Measurements from ENCODE around the gene ORM2.

Gene ORM2

DNA sequence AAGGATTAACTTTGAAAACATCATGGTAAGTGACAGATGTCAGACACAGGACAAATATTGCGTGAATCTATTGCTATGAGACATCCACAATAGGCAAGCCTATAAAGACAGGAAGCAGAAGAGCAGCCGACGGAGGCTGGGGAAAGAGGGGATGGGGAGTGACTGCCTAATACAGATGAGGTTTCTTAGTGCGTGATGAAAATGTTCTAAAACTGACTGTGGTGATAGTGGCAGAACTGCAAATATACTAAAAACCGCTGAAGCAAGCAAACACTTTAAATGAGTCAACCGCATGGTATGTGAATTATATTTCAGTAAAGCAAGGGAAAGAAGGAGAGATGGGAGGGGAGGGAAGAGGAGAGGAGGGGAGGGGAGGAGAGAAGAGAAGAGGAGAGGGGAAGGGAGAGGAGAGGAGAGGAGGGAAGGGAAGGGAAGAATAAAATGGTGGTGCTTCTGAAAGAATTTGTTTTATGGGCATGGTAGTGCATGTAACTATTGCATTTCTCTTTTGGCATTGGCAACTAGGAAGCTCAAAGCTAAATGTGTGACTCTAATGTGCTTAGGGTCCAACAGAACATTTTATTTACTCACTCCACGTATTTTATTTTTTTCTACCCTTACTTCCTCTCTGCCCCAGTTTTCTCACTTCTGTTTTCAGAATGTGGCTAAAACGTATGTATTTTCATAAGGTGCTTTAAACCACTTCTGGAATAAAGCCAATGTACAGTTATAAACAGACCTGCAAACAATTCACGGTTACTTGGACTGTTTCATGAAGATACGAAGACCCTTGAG, 36.9 kb downstream of the ORM2 start:
- Histone ChIP-seq H3K36me3 (ENCODE audit: control insufficient read depth in 2 of 2, insufficient read depth in 2 of 2, low read length in 2 of 2) (peaks cover 46 to 50% of the 10 kb centered on the region in 2 donors), H3K4me3 (ENCODE audit: low read length in 2 of 2) (no peak overlapping the region), H3K4me1 (ENCODE audit: control insufficient read depth, insufficient read depth, low read length) (no peaks in the 10 kb centered on the region), H3K9ac (ENCODE audit: low read length in 2 of 2) (no peak overlapping the region), H3K27me3 (ENCODE audit: control insufficient read depth in 1 of 2, insufficient read depth in 2 of 2, low read length in 2 of 2) (no peaks in the 10 kb centered on the region), H3K27ac (ENCODE audit: low read length) (no peak overlapping the region), H3K9me3 (ENCODE audit: control insufficient read depth in 2 of 2, low read length in 2 of 2) (no peaks in the 10 kb centered on the region)

DNA sequence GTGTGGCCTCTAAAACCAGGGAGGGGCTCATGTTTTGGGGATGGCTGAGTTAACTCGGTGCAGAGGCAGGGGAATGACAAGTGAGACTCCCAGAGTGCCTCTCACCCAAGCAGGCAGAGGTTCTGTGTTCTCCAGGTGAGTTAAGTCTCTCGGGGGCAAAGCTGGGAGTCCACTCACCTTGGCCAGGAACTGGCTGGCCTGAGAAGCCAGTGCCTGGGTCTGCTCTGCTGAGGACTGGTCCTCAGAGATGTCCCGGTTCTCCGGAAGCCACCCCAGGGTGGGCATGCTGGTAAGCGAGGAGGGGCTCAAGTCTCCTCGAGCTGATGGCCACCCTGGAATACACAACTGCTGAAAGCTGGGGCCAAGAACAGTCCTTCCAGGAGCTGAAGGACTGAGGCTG, 37.7 kb downstream of the ORM2 start:
- Histone ChIP-seq H3K4me3 (ENCODE audit: low read length in 2 of 2) (no peak overlapping the region), H3K9ac (ENCODE audit: low read length in 2 of 2) (no peak overlapping the region), H3K36me3 (ENCODE audit: control insufficient read depth in 2 of 2, insufficient read depth in 2 of 2, low read length in 2 of 2) (peaks cover 40 to 42% of the 10 kb centered on the region in 2 donors), H3K27ac (ENCODE audit: low read length) (no peak overlapping the region), H3K4me1 (ENCODE audit: control insufficient read depth, insufficient read depth, low read length) (peaks cover 3% of the 10 kb centered on the region), H3K9me3 (ENCODE audit: control insufficient read depth in 2 of 2, low read length in 2 of 2) (no peaks in the 10 kb centered on the region), H3K27me3 (ENCODE audit: control insufficient read depth in 1 of 2, insufficient read depth in 2 of 2, low read length in 2 of 2) (no peaks in the 10 kb centered on the region)

DNA sequence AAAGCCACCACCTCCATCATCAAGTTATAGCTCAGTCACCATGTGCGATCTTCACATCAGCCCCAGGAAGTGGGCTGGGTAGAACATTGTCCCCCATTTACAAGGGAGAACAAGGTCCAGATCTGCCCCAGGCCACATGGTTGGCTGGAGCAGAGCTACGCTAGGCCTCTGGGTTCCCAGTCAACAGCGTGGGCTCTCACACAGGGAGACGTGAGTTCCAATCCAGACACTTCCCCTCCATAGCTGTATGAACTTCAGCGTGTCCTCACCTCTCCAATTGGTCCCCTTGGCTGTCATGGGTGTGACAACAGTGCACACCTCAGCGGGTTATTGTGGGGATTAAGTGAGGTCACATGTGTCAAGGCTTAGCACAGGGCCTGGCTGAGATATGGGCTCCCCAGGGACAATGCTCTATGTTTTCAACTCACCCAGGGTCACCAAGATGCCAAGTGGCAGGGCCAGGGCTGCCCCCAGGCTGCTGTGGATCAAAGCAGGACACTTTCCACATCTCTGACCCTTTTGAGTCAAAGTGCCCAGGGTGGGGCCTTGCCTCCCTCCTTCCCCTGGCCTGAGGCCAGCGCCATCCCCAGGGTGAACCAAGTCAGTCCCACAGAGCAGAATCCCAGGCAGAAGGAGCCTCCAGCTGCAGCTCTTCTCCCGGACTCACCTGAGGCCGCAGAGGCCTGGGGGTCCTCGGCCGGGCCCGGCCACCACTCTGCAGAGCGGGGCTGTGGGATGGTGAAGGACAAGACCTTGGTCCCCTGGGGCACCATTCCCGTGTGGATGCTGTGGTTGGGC, 38.3 kb downstream of the ORM2 start:
- Histone ChIP-seq H3K27ac (ENCODE audit: low read length) (no peak overlapping the region), H3K4me1 (ENCODE audit: control insufficient read depth, insufficient read depth, low read length) (peaks cover 7% of the 10 kb centered on the region), H3K9me3 (ENCODE audit: control insufficient read depth in 2 of 2, low read length in 2 of 2) (no peaks in the 10 kb centered on the region), H3K27me3 (ENCODE audit: control insufficient read depth in 1 of 2, insufficient read depth in 2 of 2, low read length in 2 of 2) (no peaks in the 10 kb centered on the region), H3K36me3 (ENCODE audit: control insufficient read depth in 2 of 2, insufficient read depth in 2 of 2, low read length in 2 of 2) (peaks cover 39% of the 10 kb centered on the region in 2 donors), H3K9ac (ENCODE audit: low read length in 2 of 2) (no peak overlapping the region), H3K4me3 (ENCODE audit: low read length in 2 of 2) (no peak overlapping the region)

DNA sequence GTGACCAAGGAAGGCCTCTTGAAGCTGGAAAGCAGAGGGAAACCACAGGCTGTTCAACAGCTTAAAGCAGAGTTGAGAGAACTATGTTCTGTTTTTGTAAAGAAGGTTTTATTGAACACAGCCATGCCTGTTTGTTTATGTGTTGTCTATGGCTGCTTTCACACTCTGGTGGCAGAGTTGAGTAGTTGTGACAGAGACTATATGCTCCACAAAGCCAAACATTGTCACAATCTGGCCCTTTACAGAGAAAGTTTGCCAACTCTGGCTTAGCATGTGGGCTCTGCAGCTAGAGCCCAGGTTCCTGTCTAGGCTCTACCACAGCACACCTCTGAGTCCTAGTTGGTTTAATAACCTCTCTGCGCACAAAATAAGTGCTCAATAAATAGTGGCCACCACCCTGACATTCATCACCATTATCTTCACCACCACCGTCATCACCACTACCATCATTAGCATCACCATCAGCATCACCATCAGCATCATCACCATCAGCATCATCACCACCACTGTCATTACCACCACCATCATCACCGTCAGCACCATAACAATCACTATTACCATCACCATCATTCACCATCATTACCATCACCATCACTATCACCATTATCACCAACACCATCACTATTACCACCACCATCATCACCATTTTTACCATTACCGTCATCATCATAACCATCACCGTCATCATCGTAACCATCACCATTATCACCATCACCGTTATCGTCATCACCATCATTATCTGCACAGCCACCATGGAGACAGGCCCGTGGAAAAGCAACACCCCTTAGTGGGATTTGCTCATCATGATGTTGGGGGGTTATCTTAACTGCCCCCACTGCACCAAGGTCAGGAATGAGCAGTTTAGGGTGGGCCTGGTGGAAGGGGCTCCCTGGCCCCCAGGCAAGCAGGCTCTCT, 39.8 kb downstream of the ORM2 start:
- no peaks in the 10 kb centered on the region for H3K9me3 ChIP-seq (ENCODE audit: control insufficient read depth in 2 of 2, low read length in 2 of 2)
- peaks cover 31 to 33% of the 10 kb centered on the region in 2 donors for H3K36me3 ChIP-seq (ENCODE audit: control insufficient read depth in 2 of 2, insufficient read depth in 2 of 2, low read length in 2 of 2)
- H3K4me1 ChIP-seq (ENCODE audit: control insufficient read depth, insufficient read depth, low read length): peaks cover 7% of the 10 kb centered on the region
- no peak overlapping the region for H3K4me3 ChIP-seq (ENCODE audit: low read length in 2 of 2)
- no peak overlapping the region for H3K27ac ChIP-seq (ENCODE audit: low read length)
- no peak overlapping the region for H3K9ac ChIP-seq (ENCODE audit: low read length in 2 of 2)
- no peaks in the 10 kb centered on the region for H3K27me3 ChIP-seq (ENCODE audit: control insufficient read depth in 1 of 2, insufficient read depth in 2 of 2, low read length in 2 of 2)

DNA sequence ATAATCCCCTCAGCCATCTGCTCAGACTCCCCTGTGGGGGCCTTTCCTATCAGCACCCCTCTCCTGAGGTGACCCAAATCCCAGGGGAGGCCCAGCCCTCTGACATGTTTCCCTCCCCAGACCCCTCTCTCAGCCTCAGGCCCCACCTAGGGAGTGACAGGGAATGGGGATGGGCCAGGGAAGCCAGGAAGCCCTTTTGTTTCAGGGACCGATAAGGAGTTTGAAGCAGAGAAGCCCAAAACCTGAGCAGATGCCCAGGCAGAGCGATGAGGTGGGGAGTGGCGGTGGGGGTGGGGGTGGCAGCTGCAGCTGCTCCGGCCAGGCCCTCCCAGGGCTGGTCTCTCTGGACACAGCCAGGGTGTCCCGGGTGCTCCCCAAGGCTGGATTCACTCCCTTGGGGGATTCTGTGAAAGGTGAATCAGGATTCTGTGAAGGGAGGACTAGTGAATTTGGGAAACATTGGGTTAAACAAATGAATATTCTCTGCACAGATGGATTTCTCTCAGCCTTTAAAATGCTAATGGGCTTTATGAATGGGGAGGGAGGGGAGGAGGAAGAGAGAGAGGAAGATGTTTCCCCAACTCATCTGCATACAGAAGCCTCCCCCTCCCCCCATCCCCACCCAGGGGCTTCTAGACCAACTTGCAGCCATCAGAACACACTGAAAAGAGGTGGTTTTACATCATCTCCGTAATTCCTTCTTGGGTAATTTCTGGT, 40.7 kb downstream of the ORM2 start:
- peaks cover 7% of the 10 kb centered on the region for H3K4me1 ChIP-seq (ENCODE audit: control insufficient read depth, insufficient read depth, low read length)
- no peak overlapping the region for H3K9ac ChIP-seq (ENCODE audit: low read length in 2 of 2)
- H3K27ac ChIP-seq (ENCODE audit: low read length): no peak overlapping the region
- H3K9me3 ChIP-seq (ENCODE audit: control insufficient read depth in 2 of 2, low read length in 2 of 2): no peaks in the 10 kb centered on the region
- H3K27me3 ChIP-seq (ENCODE audit: control insufficient read depth in 1 of 2, insufficient read depth in 2 of 2, low read length in 2 of 2): no peaks in the 10 kb centered on the region
- peaks cover 27 to 33% of the 10 kb centered on the region in 2 donors for H3K36me3 ChIP-seq (ENCODE audit: control insufficient read depth in 2 of 2, insufficient read depth in 2 of 2, low read length in 2 of 2)
- H3K4me3 ChIP-seq (ENCODE audit: low read length in 2 of 2): no peak overlapping the region

DNA sequence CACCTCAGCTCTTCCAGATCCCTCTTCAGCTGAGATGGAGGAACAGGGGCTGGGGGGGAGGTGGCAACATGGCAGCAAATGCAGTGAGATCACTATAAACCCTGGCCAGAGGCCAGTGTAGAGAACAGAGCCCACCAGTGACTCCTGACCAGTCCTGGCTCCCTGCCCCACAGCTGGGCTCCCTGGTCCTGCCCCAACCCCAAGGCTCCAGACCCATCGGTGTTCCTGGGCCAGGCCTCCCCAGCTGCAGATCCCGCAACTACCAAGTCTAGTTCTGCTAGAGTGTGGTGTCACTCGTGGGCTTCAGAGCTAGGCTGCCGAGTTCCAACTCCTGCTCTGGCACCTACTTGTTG, 41.3 kb downstream of the ORM2 start:
- no peaks in the 10 kb centered on the region for H3K9me3 ChIP-seq (ENCODE audit: control insufficient read depth in 2 of 2, low read length in 2 of 2)
- no peaks in the 10 kb centered on the region for H3K27me3 ChIP-seq (ENCODE audit: control insufficient read depth in 1 of 2, insufficient read depth in 2 of 2, low read length in 2 of 2)
- H3K4me3 ChIP-seq (ENCODE audit: low read length in 2 of 2): no peak overlapping the region
- H3K9ac ChIP-seq (ENCODE audit: low read length in 2 of 2): no peak overlapping the region
- H3K4me1 ChIP-seq (ENCODE audit: control insufficient read depth, insufficient read depth, low read length): peaks cover 7% of the 10 kb centered on the region
- peaks cover 27 to 34% of the 10 kb centered on the region in 2 donors for H3K36me3 ChIP-seq (ENCODE audit: control insufficient read depth in 2 of 2, insufficient read depth in 2 of 2, low read length in 2 of 2)
- H3K27ac ChIP-seq (ENCODE audit: low read length): no peak overlapping the region

DNA sequence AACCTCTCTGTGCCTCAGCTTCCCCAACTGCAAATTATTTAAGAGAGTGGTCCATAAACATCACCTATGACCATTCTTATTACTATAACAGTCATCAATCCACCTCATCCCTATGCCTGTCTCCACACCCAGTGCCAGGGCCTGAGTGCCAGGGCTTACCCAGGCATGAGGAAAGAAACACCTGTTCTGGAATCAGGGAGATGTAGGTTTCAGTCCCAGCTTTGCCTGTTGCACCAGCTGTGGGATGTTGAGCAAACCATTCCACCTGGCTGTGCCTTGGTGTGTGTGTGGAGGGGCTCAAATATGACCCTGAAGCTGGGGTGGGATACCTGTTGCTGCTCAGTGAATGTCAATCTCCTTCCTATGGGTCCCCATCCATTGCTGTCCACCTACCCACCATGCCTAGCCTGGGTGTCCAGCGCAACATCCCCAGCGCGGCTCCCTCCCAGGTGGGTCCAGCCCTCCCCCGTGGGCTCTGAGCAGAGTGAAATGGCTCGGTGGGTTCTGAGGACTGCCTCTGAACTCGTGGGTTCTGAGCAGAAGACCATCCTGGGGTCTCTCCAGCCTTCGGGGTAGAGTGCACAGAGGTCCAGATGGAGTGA, 41.8 kb downstream of the ORM2 start:
- Histone ChIP-seq H3K4me1 (ENCODE audit: control insufficient read depth, insufficient read depth, low read length) (peaks cover 7% of the 10 kb centered on the region), H3K9me3 (ENCODE audit: control insufficient read depth in 2 of 2, low read length in 2 of 2) (no peaks in the 10 kb centered on the region), H3K9ac (ENCODE audit: low read length in 2 of 2) (no peak overlapping the region), H3K27ac (ENCODE audit: low read length) (no peak overlapping the region), H3K4me3 (ENCODE audit: low read length in 2 of 2) (no peak overlapping the region), H3K27me3 (ENCODE audit: control insufficient read depth in 1 of 2, insufficient read depth in 2 of 2, low read length in 2 of 2) (no peaks in the 10 kb centered on the region), H3K36me3 (ENCODE audit: control insufficient read depth in 2 of 2, insufficient read depth in 2 of 2, low read length in 2 of 2) (peaks cover 27 to 34% of the 10 kb centered on the region in 2 donors)

DNA sequence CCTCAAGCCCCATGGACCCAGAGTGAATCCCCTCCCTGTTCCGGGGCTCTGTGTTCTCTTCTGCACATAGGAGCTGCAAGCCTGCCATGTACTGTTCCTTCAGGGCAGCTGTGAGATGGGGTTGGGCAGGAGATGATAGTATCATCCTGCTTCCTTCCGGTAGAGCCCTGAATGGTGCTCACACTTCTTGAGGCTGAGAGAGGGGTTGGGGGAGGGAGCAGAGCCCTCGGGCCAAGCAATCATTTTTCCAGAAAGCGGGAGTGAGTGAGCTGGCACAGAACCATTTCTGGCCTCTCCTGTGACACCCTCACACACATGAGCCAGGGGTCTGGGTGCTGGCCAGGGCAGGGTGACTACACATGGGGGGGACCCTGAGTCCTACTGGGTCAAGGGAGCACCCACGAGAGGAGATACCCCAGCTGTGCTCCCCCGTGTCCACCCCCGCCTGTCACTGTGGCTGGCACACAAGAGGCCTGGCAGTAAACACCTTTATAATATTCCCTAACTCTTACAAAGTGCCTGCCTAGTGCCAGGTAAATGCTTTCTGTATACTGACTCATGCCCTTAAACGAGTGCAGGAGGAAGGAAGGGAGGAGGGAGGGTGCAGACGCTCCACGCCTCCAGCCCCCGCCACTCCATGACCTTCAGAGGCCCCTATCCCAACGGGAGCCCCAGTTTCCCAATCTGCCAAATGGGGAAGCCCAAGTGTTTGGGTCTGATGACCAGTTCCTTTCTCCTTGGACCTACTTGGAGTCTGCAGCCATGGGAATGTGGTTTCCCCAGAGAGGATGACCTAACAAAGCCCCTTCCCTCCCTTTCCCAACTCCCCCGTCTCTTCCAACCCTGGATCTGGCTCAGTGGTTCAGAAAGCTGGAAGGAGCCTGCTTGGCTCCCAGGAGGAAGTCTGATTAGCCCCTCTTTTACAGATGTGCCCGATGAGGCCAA, 42.6 kb downstream of the ORM2 start:
- H3K27ac ChIP-seq (ENCODE audit: low read length): no peak overlapping the region
- peaks cover 7% of the 10 kb centered on the region for H3K4me1 ChIP-seq (ENCODE audit: control insufficient read depth, insufficient read depth, low read length)
- peaks cover 30 to 38% of the 10 kb centered on the region in 2 donors for H3K36me3 ChIP-seq (ENCODE audit: control insufficient read depth in 2 of 2, insufficient read depth in 2 of 2, low read length in 2 of 2)
- no peaks in the 10 kb centered on the region for H3K27me3 ChIP-seq (ENCODE audit: control insufficient read depth in 1 of 2, insufficient read depth in 2 of 2, low read length in 2 of 2)
- H3K9ac ChIP-seq (ENCODE audit: low read length in 2 of 2): no peak overlapping the region
- H3K9me3 ChIP-seq (ENCODE audit: control insufficient read depth in 2 of 2, low read length in 2 of 2): no peaks in the 10 kb centered on the region
- H3K4me3 ChIP-seq (ENCODE audit: low read length in 2 of 2): no peak overlapping the region

DNA sequence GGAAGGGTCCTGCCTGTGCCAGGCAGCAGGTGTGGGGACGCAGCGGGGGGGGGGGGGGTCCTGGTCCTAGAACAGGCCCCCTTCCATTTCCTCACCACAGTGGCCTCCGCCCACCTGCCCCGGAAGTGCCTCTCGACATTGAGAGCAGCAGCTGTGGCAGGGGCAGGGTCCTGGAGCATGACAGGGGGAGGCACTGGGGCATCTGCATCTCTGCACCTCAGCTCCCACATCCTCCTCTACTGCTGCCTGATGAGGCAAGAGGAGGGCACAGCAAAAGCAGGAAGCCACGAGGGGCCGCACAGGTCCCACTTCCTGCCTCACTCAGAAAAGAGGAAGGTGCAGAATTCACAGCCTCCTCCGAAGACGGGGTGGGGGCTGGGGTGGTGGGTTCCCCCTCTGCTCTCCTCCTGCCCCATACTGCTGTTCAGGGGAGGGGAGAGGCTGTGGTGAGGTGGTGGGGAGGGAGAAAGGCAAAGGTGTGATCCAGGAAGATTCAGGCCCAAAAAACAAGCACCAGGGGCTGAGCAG, 43.3 kb downstream of the ORM2 start:
- Histone ChIP-seq H3K27ac (ENCODE audit: low read length) (no peak overlapping the region), H3K9me3 (ENCODE audit: control insufficient read depth in 2 of 2, low read length in 2 of 2) (no peaks in the 10 kb centered on the region), H3K4me1 (ENCODE audit: control insufficient read depth, insufficient read depth, low read length) (peaks cover 7% of the 10 kb centered on the region), H3K36me3 (ENCODE audit: control insufficient read depth in 2 of 2, insufficient read depth in 2 of 2, low read length in 2 of 2) (peaks cover 27 to 37% of the 10 kb centered on the region in 2 donors), H3K4me3 (ENCODE audit: low read length in 2 of 2) (no peak overlapping the region), H3K9ac (ENCODE audit: low read length in 2 of 2) (no peak overlapping the region), H3K27me3 (ENCODE audit: control insufficient read depth in 1 of 2, insufficient read depth in 2 of 2, low read length in 2 of 2) (no peaks in the 10 kb centered on the region)
